H54 (cell line): Measurements from ENCODE around the gene RBBP4.
"Not testable (repeated sequence)": the region's sequence is repeated elsewhere in the genome, so short reads cannot be mapped to it uniquely, and the experiment has no call there.

Experiments
- DNase-seq: peaks from one replicate; pipeline ENCODE4 v3.0.0; 2011; ENCODE audit warnings: low spot score, mixed read lengths; ENCODE audit not compliant: insufficient read length
- FAIRE-seq: peaks from 3 replicates; lab custom pipeline; 2011; peaks lifted over from hg19 to GRCh38; lab: Jason Lieb, UNC
- POLR2A ChIP-seq: IDR thresholded peaks from 2 replicates; pipeline ENCODE4 v1.6.1; 2011; ENCODE audit warnings: low read depth, mild to moderate bottlenecking, low read length

The RBBP4 gene

DNA sequence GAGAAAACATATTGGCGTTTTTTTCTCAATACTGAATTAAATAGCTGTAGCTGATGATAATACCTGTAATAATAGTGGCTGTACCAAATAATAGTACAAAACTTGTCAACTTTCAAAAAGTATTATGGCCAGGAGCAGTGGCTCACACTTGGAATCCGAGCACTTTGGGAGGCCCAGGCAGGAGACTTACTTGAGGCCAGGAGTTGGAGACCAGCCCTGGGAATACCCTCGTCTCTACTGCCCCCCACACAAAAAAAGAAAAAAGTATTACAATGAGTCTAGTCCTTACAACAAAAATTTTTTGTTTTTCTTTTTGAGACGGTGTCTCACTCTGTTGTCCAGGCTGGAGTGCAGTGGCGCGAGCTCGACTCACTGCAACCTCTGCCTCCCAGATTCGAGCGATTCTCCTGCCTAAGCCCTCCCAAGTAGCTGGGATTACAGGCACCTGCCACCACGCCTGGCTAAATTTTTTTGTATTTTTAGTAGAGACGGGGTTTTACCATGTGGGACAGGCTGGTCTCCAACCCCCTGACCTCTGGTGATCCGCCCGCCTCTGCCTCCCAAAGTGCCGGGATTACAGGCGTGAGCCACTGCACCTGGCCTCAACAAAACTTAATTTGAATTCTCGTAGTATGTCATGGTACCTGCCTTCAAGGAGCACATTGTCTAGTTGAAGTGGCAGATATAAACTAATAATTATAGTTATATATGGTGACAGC, 1.4 kb downstream of the RBBP4 start:
- FAIRE-seq (no peak), DNase-seq (no peak)
- TF ChIP-seq POLR2A, result no peak

DNA sequence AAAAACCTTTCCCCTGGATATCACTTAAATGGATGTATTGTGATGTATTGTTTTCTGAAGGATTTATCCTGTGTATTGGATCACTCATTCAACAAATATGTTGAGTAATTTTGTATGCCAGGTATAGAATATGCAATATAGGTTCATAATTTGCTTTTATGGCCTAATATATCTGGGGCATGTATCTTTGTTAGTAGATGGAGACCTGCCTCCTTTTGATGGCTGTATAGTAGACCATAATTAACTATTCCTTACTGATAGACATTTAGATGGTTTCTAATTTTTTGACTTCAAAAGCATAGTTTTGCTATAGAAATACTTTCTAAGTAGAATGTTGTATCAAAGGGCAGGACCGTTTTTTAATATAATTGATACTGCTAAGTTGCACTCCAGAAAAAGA, 8.6 kb downstream of the RBBP4 start:
- FAIRE-seq (no peak), DNase-seq (no peak)
- no peak for TF ChIP-seq POLR2A

DNA sequence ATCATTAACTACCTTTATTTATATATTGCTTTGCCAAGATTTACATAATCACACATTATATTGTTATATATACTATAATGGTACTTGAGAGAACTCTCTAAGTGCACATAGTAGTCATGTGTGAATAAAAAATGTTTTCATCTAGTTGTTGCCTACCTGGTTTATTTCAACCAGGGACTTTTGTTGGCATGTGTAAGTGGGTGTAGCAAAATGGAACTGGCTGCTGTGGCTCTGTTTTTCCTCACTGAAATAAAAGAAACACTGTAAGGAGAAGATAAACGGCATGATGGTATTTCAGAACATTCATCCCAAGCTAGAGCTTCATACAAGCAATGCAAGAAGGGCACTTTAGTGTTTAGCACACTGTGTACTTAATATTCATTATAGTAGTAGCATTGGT, 14.9 kb downstream of the RBBP4 start:
- FAIRE-seq, result no peak
- TF ChIP-seq POLR2A, result no peak
- DNase-seq, result no peak

DNA sequence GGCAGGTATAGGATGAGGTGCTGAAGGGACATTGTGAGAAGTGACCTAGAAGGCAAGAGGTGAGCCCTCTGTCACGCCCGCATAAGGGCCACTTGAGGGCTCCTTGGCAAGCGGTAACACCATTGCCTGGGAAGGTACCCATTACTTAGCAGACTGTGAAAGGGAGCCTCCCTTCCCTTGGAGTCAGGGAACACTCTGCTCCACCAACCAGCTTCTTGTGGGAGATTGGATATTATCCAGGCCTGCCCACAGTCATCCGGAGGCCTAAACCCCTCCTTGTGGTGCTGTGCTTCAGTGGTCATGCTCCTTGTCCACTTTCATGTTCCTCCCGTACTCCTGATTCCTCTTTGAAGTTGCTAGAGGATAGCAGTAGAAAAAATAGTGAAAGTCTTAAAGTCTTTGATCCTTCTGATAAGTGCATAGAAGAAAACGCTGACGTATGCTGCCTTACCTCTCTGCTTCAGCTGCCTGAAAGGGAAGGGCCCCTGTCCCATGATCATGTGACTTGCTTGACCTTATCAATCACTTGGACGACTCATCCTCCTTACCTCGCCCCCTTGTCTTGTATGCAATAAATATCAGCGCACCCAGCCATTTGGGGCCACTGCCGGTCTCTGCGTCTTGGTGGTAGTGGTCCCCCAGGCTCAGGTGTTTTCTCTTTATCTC, 16.0 kb downstream of the RBBP4 start:
- DNase-seq, result no peak
- TF ChIP-seq POLR2A, result no peak
- no peak for FAIRE-seq

DNA sequence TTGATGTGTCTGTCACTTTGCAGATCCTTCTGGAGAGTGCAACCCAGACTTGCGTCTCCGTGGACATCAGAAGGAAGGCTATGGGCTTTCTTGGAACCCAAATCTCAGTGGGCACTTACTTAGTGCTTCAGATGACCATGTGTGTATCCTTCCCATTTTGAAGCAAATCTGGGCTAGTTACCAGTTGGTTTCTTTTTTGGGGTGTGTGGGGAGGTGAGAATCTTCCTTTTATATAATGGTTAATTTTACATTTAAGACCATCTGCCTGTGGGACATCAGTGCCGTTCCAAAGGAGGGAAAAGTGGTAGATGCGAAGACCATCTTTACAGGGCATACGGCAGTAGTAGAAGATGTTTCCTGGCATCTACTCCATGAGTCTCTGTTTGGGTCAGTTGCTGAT, 17.7 kb downstream of the RBBP4 start:
- DNase-seq, FAIRE-seq: not testable (repeated sequence)

DNA sequence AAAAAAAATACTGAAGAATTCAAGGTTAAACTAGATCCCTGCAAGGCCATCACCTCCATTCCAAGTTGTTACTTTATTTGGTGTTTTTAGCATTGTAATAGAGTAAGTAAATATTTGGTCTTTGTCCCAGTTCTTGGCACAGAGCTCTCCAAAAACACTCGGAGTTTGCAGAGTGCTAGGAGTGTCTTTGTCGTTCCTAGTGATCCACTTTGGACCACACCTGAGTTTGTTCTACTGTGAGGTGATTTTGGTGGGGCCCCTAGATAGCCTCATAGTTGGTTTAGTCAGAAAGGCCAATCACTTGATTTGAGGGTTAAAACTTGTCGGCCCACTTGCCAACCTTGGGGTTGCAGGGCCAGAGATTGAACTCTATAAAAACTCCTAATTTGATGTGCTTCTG, 25.9 kb downstream of the RBBP4 start:
- no peak for DNase-seq
- FAIRE-seq, result no peak
- TF ChIP-seq POLR2A, result no peak

DNA sequence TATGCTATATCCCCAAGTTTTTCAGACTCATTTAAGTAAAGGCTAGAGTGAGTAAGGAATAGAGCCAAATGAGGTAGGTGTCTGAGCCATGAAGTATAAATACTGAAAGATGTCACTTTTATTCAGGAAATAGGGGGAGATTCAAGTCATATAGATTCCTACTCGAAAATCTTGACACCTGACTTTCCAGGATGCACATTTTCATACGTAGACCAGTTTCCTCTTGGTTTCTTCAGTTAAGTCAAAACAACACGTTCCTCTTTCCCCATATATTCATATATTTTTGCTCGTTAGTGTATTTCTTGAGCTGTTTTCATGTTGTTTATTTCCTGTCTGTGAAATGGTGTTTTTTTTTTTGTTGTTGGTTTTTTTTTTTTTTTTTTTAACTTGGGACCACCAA, 29.0 kb downstream of the RBBP4 start:
- FAIRE-seq, DNase-seq: not testable (repeated sequence)

DNA sequence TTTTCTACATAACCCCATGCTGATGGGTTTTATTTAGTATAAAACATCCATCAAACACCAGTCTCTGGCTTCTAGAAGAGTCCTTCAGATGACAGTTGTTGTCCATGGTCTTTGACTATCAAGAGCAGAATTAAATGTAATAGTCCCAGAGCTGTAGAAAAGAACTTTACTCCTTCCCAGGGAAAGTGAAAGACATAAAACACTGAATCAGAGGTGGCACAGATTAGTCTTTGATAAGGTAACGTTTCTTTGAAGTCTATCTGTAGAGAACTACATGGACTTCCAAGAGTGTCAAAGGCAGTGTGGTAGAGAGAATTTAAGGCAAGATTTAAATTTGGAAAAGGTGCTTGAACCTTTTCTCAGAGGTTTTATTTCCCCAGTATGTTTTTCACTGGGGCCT, 29.6 kb downstream of the RBBP4 start:
- no peak for TF ChIP-seq POLR2A
- FAIRE-seq (no peak), DNase-seq (no peak)

DNA sequence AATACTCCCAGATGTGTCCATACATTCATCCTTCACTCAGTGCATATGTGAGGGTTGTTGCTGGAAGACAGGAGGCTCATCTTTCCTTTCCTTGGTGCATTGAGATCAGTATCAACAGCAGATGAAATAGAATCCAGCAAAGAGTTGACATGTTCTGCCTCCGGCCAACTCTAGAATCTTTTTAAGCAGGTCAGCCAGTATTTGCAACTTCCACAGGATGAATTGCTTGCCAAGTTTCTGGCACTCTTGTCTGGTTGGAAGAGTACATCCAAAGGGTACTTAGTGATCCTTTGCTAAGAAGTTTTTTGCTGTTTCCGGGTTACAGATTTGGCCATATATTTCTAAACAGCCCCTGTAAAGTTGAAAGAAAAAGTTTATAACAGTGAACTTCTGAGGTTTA, 30.5 kb downstream of the RBBP4 start:
- no peak for DNase-seq
- FAIRE-seq, result no peak
- TF ChIP-seq POLR2A, result no peak

DNA sequence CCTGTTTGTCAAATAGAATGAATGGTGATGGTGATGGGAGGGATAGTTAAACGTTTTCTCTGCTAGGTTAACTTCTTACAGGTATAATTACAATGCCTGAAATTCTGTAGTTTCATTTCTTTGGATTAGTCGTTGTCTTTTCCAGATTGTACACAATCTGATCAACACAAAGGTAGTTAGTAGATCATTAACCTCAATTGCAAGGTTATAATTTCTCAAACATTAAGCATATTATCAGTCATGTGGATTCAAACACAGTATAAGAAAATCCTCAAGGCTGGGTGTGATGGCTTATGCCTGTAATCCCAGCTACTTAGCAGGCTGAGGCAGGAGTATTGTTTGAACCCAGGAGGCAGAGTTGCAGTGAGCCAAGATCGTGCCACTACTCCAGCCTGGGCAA, 31.0 kb downstream of the RBBP4 start:
- FAIRE-seq (no peak), DNase-seq (no peak)
- TF ChIP-seq POLR2A, result no peak

DNA sequence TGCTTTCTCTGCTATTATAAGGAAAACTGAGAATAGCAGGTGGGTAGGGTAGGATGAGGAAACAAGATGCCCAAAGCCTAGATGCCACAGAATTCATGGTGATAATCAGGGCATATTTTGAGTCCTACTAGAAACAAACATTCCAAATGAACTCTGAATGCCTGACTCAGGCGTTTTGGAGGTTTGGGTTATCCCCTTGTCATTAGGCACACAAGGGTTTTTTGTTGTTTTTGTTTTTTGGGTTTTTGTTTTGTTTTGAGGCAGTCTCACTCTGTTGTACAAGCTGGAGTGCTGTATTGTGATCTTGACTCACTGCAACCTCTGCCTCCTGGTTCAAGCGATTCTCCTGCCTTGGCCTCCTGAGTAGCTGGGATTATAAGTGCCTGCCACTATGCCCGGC, 32.4 kb downstream of the RBBP4 start:
- FAIRE-seq (no peak), DNase-seq (no peak)
- TF ChIP-seq POLR2A, result no peak

DNA sequence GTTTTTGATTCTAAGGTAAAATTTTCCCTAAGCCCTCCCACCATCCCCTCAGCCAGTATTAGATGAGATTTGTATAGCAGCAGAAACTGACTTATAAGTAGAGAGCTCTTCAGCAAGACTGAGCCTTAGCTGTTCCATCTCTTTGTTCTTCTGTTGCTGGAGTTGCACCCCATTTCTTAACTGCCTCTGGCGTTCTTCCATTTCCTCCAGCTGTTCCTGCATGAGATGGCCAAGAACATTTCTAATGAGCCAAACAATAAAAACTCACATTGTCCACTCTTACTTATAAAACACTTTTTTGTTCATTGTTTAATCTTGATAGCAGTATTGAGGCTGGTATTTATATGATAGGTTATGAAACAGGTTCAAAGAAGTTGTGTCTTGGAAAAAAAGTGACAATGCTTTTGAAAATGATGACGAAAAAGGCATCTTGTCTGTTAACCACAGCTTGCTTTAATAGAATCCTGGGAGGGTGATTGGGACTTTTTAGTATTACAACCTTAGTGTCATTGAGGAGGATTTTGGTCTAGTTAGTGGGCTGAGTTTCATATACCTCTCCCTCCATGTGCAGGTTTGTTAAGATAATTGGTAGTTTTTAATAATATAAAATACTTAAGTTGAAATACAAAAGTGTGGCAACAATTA, 33.3 kb downstream of the RBBP4 start:
- TF ChIP-seq POLR2A, result no peak
- no peak for DNase-seq
- FAIRE-seq, result peak; percentile 30

DNA sequence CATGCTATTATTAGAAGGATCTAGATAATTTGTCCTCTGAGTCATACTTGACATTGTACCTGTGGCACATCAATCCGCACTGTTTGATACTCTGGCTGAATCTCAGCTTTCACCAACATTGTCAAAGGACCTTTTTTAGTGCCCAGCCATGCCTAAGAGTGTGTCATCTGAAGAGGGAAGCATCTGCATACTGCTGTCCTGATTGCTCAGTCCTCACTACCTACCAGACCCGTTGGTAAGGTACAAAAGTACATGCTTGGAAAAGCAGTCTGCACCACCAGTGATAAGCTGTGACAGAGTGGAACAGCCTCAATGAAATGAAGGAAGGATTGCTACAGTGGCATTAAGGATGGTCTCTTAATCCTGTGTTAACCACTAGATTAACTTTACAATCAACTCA, 34.5 kb downstream of the RBBP4 start:
- TF ChIP-seq POLR2A, result no peak
- FAIRE-seq (no peak), DNase-seq (no peak)

DNA sequence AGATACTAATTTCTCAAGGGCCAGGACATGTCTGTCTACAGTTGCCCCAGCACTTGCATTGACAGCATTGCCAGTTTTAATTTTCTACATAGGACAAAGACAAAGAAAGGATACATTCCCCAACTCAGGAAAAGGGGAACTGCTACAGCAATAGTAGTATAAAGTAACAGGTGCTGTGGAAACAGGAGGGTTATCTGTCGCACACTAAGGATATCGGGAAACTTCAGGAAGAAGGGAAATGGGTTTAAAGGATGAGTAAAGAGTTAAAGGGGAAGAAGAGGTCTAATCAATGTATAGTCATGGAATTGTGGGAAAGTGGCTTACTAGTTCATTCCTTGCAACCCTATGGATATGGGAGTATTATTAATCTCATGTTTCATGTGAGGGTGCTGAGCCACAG, 35.4 kb downstream of the RBBP4 start:
- TF ChIP-seq POLR2A, result no peak
- no peak for FAIRE-seq
- DNase-seq, result no peak
